Transverse colon (tissue), 4 donors: ENCODE data around the gene PIAS4. TPM values are rescaled to one million over a fixed set of nuclear protein-coding genes. Genes with fewer than 3 reads are reported as not detected.

Experiments used
- DNase-seq: peaks from one replicate; pipeline ENCODE4 v3.0.0-alpha.2; 2019
- H3K27ac ChIP-seq, 4 donors: fragments of 200-600 bp; sonication (generic); 2 replicates each; pipeline ENCODE4 v1.5.1; 2016 to 2018; ENCODE audit warnings: inconsistent platforms in 4 of 4
- H3K27me3 ChIP-seq: fragments of 200-600 bp; sonication (generic); 2 replicates; pipeline ENCODE4 v1.5.1; 2017; ENCODE audit warnings: inconsistent platforms
- H3K36me3 ChIP-seq, 4 donors: fragments of 200-600 bp; sonication (generic); 2 replicates each; pipeline ENCODE4 v1.5.1; 2017 to 2019; ENCODE audit warnings: inconsistent platforms in 4 of 4
- H3K4me1 ChIP-seq, 4 donors: fragments of 200-600 bp; sonication (generic); 2 replicates each; pipeline ENCODE4 v1.5.1; 2017 to 2020; ENCODE audit warnings: inconsistent platforms in 4 of 4
- H3K4me3 ChIP-seq, 4 donors: fragments of 200-600 bp; sonication (generic); 1 replicate in 1 of 4; 2 replicates in 3 of 4; pipeline versions ENCODE4 v1.5.1 to v1.6.1; 2017 to 2019; ENCODE audit warnings: inconsistent platforms in 4 of 4
- H3K9me3 ChIP-seq, 2 donors: fragments of 200-600 bp; sonication (generic); 2 replicates each; pipeline ENCODE4 v1.5.1; 2017 to 2019; ENCODE audit warnings: inconsistent platforms in 2 of 2
- EP300 ChIP-seq: sonication (generic); formaldehyde crosslinking; IDR thresholded peaks from one replicate; pipeline ENCODE4 v1.6.1; 2017; ENCODE audit warnings: antibody characterized with exemption, low read depth
- POLR2A ChIP-seq: fragments of 450-650 bp; IDR thresholded peaks from one replicate; pipeline ENCODE4 v1.6.1; 2016; ENCODE audit warnings: antibody characterized with exemption, mild to moderate bottlenecking, moderate library complexity
- POLR2AphosphoS5 ChIP-seq, 3 donors: sonication (generic); formaldehyde crosslinking; IDR thresholded peaks; one replicate each; pipeline ENCODE4 v1.6.1; 2016; ENCODE audit warnings: antibody characterized with exemption in 3 of 3
- WGBS, 2 donors: methylation state at CpG; one replicate each; pipeline ENCODE4 v1.1.5; 2018; ENCODE audit warnings: low coverage in 1 of 2; 5-methylcytosine and 5-hydroxymethylcytosine counted together
- in situ Hi-C, 4 donors: fragments of 200-750 bp; cut with MboI; loops; one replicate each; pipeline versions ENCODE4 v1.15.0 to v1.15.1; 2017; ENCODE audit warnings: low sequenced_read_pairs in 3 of 4, low pct_ligation_motif_present in 1 of 4, low pct_unique_long_range_greater_than_20kb in 1 of 4
- intact Hi-C: fragments of 100-400 bp; cut with DNase I; formaldehyde crosslinking; loops from one replicate; pipeline ENCODE4 v1.15.1; 2023; ENCODE audit warnings: low total_unique reads
- total RNA-seq, 4 donors: library from RNA; depleted of rRNA; stranded (reverse); fragments of >200 nt; gene quantifications; one replicate each; pipeline ENCODE4 v1.1.0, GENCODE V29; 2016
- TF ChIP-seq, protein P1 (sequence below), 5 experiments: fragments of 200-600 bp in 3 of 5; fragments of 450-650 bp in 2 of 5; sonication (generic) in 3 of 5; IDR thresholded peaks; 1 replicate in 2 of 5; 2 replicates in 3 of 5; pipeline ENCODE4 v1.5.1; 2016 to 2017; ENCODE audit warnings: antibody characterized with exemption in 5 of 5, inconsistent platforms in 3 of 5, mild to moderate bottlenecking in 2 of 5, moderate library complexity in 1 of 5

The PIAS4 gene
- total RNA-seq, 4 donors from 2014 or later = 15.5 to 110 (median 23.0) TPM

DNA sequence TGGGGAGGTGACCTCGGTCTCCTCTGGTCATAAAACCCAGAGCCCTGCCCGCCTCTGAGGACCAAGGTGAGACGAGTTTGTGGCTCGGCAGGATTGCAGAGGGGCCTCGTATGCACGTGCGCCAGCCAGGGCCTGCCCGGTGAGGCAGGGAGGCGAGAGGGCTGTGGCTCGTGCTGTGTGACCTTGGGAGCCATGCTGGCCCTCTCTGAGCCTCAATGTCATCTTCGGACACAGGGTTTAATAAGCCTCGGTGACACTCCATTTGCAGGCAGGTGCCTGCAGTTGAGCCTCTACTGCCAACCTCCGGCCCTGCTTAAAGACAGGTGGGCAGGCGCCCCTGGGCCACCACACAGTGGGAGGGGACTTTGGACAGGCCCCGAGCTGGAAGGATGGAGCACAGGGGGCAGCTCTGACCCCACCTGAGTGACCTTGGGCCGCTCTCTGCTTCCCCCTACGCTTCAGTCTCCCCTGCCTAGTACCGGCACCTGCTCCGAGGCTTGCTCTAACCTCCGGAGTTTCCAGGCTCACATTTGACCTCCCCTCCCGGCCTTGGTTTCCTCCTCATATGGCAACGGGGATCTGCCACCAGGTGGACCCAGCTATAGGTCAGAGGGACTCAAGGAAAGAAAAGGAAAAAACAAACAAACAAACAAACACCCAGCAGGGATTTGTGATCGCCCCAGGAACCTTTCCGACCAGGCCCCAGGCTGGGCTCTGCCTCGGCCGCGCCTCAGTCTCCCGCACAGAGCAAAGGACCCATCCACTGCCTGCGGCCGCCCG, 56.0 kb downstream of the PIAS4 start:
- no peaks in the 10 kb centered on the region for H3K9me3 ChIP-seq
- H3K4me3 ChIP-seq = peak overlapping the region; percentile 87 to 100 (median 92)
- no peaks in the 10 kb centered on the region for H3K27me3 ChIP-seq
- H3K27ac ChIP-seq = peak overlapping the region; percentile 97 to 100 (median 99)
- peaks cover 53 to 74% (median 63%) of the 10 kb centered on the region in 4 donors for H3K4me1 ChIP-seq
- intact Hi-C loops (no loop called here), in situ Hi-C loops (no loop called here)
- DNase-seq = peak; percentile 61
- WGBS, 2 donors = 22% methylated on average over 30 of the region's 31 CpGs; no CpG with 5 or more reads in 1 of the 2 donors
- TF ChIP-seq EP300 (no peak), POLR2A (peak; percentile 11), POLR2AphosphoS5 (IDR thresholded peaks at IDR 0.05) (peak in 1 of 3 donors; percentile 54)
- TF ChIP-seq, protein P1, sequence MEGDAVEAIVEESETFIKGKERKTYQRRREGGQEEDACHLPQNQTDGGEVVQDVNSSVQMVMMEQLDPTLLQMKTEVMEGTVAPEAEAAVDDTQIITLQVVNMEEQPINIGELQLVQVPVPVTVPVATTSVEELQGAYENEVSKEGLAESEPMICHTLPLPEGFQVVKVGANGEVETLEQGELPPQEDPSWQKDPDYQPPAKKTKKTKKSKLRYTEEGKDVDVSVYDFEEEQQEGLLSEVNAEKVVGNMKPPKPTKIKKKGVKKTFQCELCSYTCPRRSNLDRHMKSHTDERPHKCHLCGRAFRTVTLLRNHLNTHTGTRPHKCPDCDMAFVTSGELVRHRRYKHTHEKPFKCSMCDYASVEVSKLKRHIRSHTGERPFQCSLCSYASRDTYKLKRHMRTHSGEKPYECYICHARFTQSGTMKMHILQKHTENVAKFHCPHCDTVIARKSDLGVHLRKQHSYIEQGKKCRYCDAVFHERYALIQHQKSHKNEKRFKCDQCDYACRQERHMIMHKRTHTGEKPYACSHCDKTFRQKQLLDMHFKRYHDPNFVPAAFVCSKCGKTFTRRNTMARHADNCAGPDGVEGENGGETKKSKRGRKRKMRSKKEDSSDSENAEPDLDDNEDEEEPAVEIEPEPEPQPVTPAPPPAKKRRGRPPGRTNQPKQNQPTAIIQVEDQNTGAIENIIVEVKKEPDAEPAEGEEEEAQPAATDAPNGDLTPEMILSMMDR (IDR thresholded peaks at IDR 0.05) = peak in 1 of 5 experiments; percentile 9
- H3K36me3 ChIP-seq = no peaks in the 10 kb centered on the region

- Histone ChIP-seq H3K36me3 (no peaks in the 10 kb centered on the region), H3K27ac (peak overlapping the region; percentile 97 to 100 (median 99)), H3K4me1 (peaks cover 50 to 69% (median 60%) of the 10 kb centered on the region in 4 donors), H3K9me3 (no peaks in the 10 kb centered on the region), H3K27me3 (no peaks in the 10 kb centered on the region), H3K4me3 (peak overlapping the region; percentile 87 to 100 (median 92))
- intact Hi-C loops = no loop called here
- TF ChIP-seq EP300 = no peak
- no peak for TF ChIP-seq POLR2AphosphoS5 (IDR thresholded peaks at IDR 0.05)
- TF ChIP-seq POLR2A = no peak
- TF ChIP-seq, protein P1 (IDR thresholded peaks at IDR 0.05) = no peak
- DNase-seq = peak; percentile 43
- 6% methylated on average over 24 of the region's 24 CpGs; no CpG with 5 or more reads in 1 of the 2 donors for WGBS, 2 donors
- in situ Hi-C loops = no loop called here
Observed at GRCh38 chr19:4064149-4064495, 56.6 kb downstream of the PIAS4 start.

DNA sequence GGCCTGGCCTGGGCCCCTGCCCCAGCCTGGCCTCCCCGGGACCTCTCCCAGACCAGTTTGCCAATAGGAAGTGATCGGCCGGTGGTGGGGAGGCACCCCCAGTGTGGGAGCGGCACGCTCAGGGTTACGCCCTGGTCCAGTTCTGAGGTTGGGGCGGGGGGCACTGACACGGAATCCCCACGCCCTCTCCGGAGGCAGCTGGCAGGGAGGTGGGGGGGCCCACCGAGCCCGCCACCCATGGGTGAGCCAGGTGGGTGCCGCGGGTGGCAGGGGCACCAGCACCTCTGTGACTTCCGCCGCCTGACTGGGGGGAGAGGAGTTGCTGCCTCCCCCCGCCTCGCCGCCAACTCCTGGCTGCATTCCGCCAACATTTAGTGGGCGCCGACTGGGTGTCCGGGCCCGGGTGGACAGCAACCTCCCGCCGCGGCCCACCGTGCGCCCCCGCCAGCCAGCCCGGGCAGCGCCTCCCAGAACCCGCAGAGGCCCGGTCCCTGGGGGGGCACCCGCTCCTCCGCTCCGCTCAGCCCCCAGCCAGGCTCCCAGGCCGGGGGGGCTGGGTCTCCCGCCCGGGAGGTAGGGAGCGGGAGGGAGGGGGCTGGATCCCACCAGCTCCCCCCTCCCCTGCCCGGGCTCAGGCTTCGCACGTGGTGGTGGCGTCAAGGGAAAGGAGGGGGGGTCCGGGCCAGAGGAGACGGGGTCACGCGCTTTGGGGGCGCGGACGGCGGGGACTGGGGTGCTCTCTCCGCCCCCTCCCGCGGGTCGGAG, 57.1 kb downstream of the PIAS4 start:
- in situ Hi-C loops (no loop called here), intact Hi-C loops (loop anchor here (5.0 kb wide), 1 partner anchor 77 kb away; the partner anchor contains the start of gene EEF2)

More for the DNA sequence above, 57.1 kb downstream of the PIAS4 start:
- TF ChIP-seq, protein P1 (IDR thresholded peaks at IDR 0.05) = no peak
- TF ChIP-seq POLR2AphosphoS5 (IDR thresholded peaks at IDR 0.05) (peak in 2 of 3 donors; percentile 39 to 77), EP300 (peak; percentile 12), POLR2A (peak; percentile 70)
- Histone ChIP-seq H3K36me3 (no peaks in the 10 kb centered on the region), H3K9me3 (no peaks in the 10 kb centered on the region), H3K27me3 (no peaks in the 10 kb centered on the region), H3K4me1 (peaks cover 44 to 63% (median 56%) of the 10 kb centered on the region in 4 donors), H3K27ac (peak overlapping the region; percentile 97 to 100 (median 99)), H3K4me3 (peak overlapping the region; percentile 87 to 100 (median 92))
- DNase-seq = peak; percentile 66
- 1% methylated on average over 43 of the region's 57 CpGs; no CpG with 5 or more reads in 1 of the 2 donors for WGBS, 2 donors
